ENCODE measurements around the gene ARID1B. TPM values are rescaled to one million over a fixed set of nuclear protein-coding genes. Genes with fewer than 3 reads are reported as not detected.

The ARID1B gene
- total and polyA plus RNA-seq, 11 donors: 15.3 to 76.1 (median 40.7) TPM

DNA sequence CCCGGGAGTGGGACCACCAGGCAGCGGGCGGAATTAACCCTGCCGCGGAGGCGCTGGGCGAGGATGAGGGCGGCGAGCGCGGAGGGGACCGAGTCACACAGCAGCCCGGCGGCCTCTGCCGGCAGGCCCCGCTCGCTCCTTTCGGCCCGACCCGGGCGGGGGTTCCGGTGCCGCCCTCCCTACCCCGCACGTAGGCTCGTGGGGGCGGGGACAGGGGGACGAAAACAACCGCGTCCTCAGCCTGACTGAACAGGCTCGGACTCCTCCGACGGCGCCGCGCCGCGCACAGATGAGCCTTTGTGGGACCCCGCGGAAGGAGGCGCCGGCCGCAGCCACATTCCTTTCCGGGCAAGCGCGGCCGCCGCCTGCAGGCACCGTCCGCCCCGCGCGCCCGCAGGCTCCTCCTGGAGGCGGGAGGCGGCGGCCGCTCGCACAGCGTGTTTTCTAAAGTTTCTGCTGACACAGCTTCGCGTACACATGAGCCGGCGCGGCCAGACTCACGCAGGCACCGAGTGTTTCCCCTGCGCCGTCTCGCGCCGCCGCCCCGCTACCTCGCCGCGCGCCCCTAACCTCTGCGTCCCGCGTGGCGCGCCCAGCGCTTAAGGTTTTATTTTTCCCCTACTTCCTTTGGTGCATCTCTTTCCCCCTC lies 244.3 kb downstream of the ARID1B start:
- peak; percentile 89 to 95 (median 94) for ATAC-seq
- H3K4me1 ChIP-seq: peaks cover 0 to 55% (median 32%) of the 10 kb centered on the region in 12 donors

DNA sequence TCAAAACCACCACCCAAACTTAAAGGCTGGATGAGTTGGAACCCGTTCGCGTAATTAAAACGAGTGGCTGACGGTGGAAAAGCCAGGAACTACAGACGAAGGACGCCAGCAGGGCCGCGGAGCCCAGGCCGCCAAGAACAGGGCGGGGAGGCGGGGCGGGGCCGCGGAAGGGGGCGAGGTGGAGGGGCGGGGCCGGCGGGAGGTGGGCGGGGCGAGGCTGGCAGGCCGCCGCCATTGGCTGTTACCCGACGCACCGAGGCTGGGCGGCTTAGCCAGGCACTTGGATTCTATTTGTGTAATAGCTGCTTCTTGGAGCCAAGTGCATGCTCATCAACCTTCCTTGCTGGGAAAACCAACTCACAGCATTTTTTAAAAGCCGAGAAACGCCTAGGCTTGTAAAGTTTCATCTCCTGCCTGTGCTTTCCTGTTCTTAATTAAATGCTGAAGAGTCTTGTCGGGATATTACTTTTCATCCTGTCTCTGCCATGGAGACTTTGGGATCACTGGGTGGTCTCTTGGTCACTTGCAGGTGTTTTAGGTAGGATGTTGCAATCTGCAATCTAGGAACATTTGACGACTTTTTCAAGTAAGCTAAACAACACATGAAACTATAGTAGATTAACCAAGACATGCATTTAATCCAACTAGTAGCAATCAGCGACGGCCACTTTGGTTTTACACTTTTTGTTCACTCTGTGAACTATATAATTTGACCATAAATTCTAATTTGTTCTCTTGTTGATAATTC lies 245.0 kb downstream of the ARID1B start:
- H3K4me3 ChIP-seq: peak overlapping the region; percentile 53 to 96 (median 82)
- H3K27me3 ChIP-seq: no peaks in the 10 kb centered on the region
- intact Hi-C loops (cut with DNase I): loop anchor here (1.0 to 10.0 kb wide), 17 partner anchors 70 to 460 kb away; partner anchors contain the start of gene ARID1B (in 5 of the 10)
- WGBS, 4 donors: 4 to 5% (median 5%) methylated on average over 28 to 33 of the region's 33 CpGs
- peaks cover 0 to 55% (median 32%) of the 10 kb centered on the region in 12 donors for H3K4me1 ChIP-seq
- ATAC-seq (peak; percentile 85 to 93 (median 90)), DNase-seq (peak; percentile 90 to 94 (median 91))
- peak overlapping the region; percentile 95 to 100 (median 99) for H3K27ac ChIP-seq
- no peaks in the 10 kb centered on the region for H3K36me3 ChIP-seq
- H3K9me3 ChIP-seq: peaks cover 0 to 9% (median 0%) of the 10 kb centered on the region in 12 donors
- no peak for TF ChIP-seq POLR2A (IDR thresholded peaks at IDR 0.05)
- TF ChIP-seq, protein P1, sequence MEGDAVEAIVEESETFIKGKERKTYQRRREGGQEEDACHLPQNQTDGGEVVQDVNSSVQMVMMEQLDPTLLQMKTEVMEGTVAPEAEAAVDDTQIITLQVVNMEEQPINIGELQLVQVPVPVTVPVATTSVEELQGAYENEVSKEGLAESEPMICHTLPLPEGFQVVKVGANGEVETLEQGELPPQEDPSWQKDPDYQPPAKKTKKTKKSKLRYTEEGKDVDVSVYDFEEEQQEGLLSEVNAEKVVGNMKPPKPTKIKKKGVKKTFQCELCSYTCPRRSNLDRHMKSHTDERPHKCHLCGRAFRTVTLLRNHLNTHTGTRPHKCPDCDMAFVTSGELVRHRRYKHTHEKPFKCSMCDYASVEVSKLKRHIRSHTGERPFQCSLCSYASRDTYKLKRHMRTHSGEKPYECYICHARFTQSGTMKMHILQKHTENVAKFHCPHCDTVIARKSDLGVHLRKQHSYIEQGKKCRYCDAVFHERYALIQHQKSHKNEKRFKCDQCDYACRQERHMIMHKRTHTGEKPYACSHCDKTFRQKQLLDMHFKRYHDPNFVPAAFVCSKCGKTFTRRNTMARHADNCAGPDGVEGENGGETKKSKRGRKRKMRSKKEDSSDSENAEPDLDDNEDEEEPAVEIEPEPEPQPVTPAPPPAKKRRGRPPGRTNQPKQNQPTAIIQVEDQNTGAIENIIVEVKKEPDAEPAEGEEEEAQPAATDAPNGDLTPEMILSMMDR (IDR thresholded peaks at IDR 0.05): no peak

More for the DNA sequence above, 244.3 kb downstream of the ARID1B start:
- no peaks in the 10 kb centered on the region for H3K36me3 ChIP-seq
- TF ChIP-seq POLR2A (IDR thresholded peaks at IDR 0.05): peak in 1 of 2 donors; percentile 95
- TF ChIP-seq, protein P1 (IDR thresholded peaks at IDR 0.05): peak; percentile 11 to 72 (median 48)
- H3K27me3 ChIP-seq: no peaks in the 10 kb centered on the region
- intact Hi-C loops (cut with DNase I): loop anchor here (1.0 to 10.0 kb wide), 15 partner anchors 69 to 459 kb away; partner anchors contain the start of gene ARID1B (in 5 of the 10)
- H3K27ac ChIP-seq: peak overlapping the region; percentile 95 to 100 (median 99)
- DNase-seq: peak; percentile 93 to 96 (median 93)
- H3K4me3 ChIP-seq: peak overlapping the region; percentile 53 to 96 (median 82)
- H3K9me3 ChIP-seq: peaks cover 0 to 9% (median 0%) of the 10 kb centered on the region in 12 donors
- WGBS, 4 donors: 0 to 1% (median 0%) methylated on average over 36 to 84 of the region's 84 CpGs

- 37 to 48% (median 43%) methylated on average over 2 of the region's 2 CpGs for WGBS, 4 donors
- H3K27ac ChIP-seq: peak overlapping the region in 2 of 12 donors; percentile 99 to 100
- H3K9me3 ChIP-seq: peaks cover 0 to 9% (median 0%) of the 10 kb centered on the region in 12 donors
- ATAC-seq: no peak
- H3K4me1 ChIP-seq: peaks cover 0 to 37% (median 30%) of the 10 kb centered on the region in 12 donors
- TF ChIP-seq POLR2A (IDR thresholded peaks at IDR 0.05): no peak
- TF ChIP-seq, protein P1 (IDR thresholded peaks at IDR 0.05): no peak
- DNase-seq: no peak
- no peaks in the 10 kb centered on the region for H3K27me3 ChIP-seq
- H3K4me3 ChIP-seq: no peak overlapping the region
- no peaks in the 10 kb centered on the region for H3K36me3 ChIP-seq
- intact Hi-C loops (cut with DNase I): loop anchor here (2.0 to 10.0 kb wide), 12 partner anchors 72 to 462 kb away; partner anchors contain the start of gene ARID1B (in 5 of the 10)
Observed at GRCh38 chr6:157023958-157024357, 246.8 kb downstream of the ARID1B start.
